Rectal smooth muscle tissue (tissue), 1 donor: Measurements from ENCODE around the gene TGFBR1.

ENCODE experiments used
- H3K27ac ChIP-seq: one replicate; pipeline ENCODE4 v1.7.0; 2013; ENCODE audit warnings: low read depth, low read length, inconsistent platforms
- H3K27me3 ChIP-seq: one replicate; pipeline ENCODE4 v1.7.0; 2013; ENCODE audit warnings: low read length; ENCODE audit not compliant: control insufficient read depth, insufficient read depth
- H3K36me3 ChIP-seq: one replicate; pipeline ENCODE4 v1.7.0; 2013; ENCODE audit warnings: low read length; ENCODE audit not compliant: control insufficient read depth, insufficient read depth
- H3K4me1 ChIP-seq: one replicate; pipeline ENCODE4 v1.7.0; 2013; ENCODE audit warnings: low read length; ENCODE audit not compliant: control insufficient read depth, insufficient read depth
- H3K4me3 ChIP-seq: one replicate; pipeline ENCODE4 v1.7.0; 2013; ENCODE audit warnings: low read length
- H3K9ac ChIP-seq: one replicate; pipeline ENCODE4 v1.7.0; 2013; ENCODE audit warnings: low read length

Gene TGFBR1

GRCh38 chr9:99197987-99198386 is 93.1 kb downstream of the TGFBR1 start:
- Histone ChIP-seq H3K9ac (no peak overlapping the region), H3K4me1 (no peaks in the 10 kb centered on the region), H3K36me3 (no peaks in the 10 kb centered on the region), H3K27ac (no peak overlapping the region), H3K27me3 (no peaks in the 10 kb centered on the region), H3K4me3 (no peak overlapping the region)

DNA sequence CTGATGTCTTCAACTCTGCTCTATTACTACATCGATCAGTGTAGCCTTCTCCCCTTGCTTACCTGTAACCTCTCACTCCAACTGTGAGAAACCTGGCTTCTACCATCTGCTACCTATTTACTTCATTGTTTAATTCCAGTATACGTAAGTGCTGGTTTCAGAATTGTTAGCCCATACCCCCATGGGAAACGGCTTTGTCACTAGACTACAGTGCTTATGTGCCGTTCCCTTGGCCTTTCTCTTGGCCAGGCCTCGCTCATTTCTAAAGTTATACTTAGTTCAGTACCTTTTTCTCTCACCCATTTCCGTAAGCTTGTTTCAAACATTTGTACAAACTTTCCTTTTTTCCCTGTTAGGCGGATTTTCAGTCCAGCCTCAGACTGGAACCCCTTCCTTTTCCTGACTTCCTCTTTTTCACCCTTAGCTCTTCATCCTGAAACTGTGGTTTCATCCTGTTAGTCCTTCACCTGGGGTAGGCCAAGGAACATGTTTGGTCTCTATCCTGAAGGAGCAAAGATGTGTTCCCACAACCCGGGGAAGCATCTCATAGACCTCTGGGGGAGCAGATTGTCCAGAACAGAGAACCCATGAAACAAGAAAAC is 95.1 kb downstream of the TGFBR1 start:
- no peak overlapping the region for H3K9ac ChIP-seq
- H3K4me1 ChIP-seq: no peaks in the 10 kb centered on the region
- no peaks in the 10 kb centered on the region for H3K36me3 ChIP-seq
- H3K27ac ChIP-seq: no peak overlapping the region
- no peak overlapping the region for H3K4me3 ChIP-seq
- H3K27me3 ChIP-seq: no peaks in the 10 kb centered on the region

DNA sequence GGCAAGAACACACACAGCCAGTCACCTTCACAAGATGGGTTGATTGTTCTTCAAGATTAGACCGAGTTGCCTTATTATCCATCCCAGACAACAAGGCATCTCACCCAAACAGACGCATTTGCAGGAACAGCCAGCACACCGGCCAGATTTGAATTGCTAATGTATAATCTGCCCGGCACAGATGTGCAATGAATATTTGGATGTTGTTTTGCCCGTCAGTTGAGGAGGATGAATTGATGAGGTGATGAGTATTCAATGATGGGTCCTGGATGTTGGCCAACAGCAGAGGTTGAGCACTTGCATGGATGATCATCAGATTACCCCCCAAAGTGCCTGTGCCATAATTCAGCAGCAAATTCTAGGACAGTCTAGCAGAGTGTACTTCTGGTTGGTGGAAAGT is 96.7 kb downstream of the TGFBR1 start:
- Histone ChIP-seq H3K36me3 (no peaks in the 10 kb centered on the region), H3K4me1 (no peaks in the 10 kb centered on the region), H3K9ac (no peak overlapping the region), H3K4me3 (no peak overlapping the region), H3K27me3 (no peaks in the 10 kb centered on the region), H3K27ac (no peak overlapping the region)
